ENCODE measurements around the gene FIZ1. TPM values are rescaled to one million over a fixed set of nuclear protein-coding genes. Genes with fewer than 3 reads are reported as not detected.

The FIZ1 gene
- total RNA-seq, 1 experiment from 2014 or later, result 21.5 TPM

- Histone ChIP-seq H2BK20ac (ENCODE audit: low read depth, low read length, poor library complexity, severe bottlenecking) (no peak within 1 kb of the TSS), H3K4me1 (ENCODE audit: insufficient read depth, low read length) (no peaks in the 10 kb centered on the region), H2BK12ac (ENCODE audit: insufficient read length, low read depth, low read length) (no peak within 1 kb of the TSS), H3K23ac (ENCODE audit: insufficient read length, low read depth, low read length) (no peak within 1 kb of the TSS), H3K79me2 (ENCODE audit: insufficient read depth, low read length) (peaks cover 7% of the 10 kb centered on the region; the same call in 1 of the 2 replicates), H2BK120ac (ENCODE audit: low read depth, low read length, poor library complexity, severe bottlenecking) (no peak within 1 kb of the TSS), H3K79me1 (ENCODE audit: insufficient read depth, low read depth, low read length, poor library complexity, severe bottlenecking) (peaks cover 3% of the 10 kb centered on the region), H3K9ac (ENCODE audit: extremely low read depth, insufficient read length, low read length) (peak within 1 kb of the TSS; percentile 63), H4K5ac (ENCODE audit: insufficient read length, low read depth, low read length) (no peak within 1 kb of the TSS), H4K8ac (replicated peaks; ENCODE audit: insufficient read length, low read depth, low read length) (no peak within 1 kb of the TSS), H2BK5ac (ENCODE audit: insufficient read length, low read length) (no peak within 1 kb of the TSS), H4K20me1 (ENCODE audit: control insufficient read depth, insufficient read depth, insufficient read length) (peaks cover 5% of the 10 kb centered on the region), H3K4ac (ENCODE audit: low read depth, low read length) (no peak within 1 kb of the TSS), H3K27me3 (ENCODE audit: insufficient read depth, low read length) (no peaks in the 10 kb centered on the region), H4K91ac (ENCODE audit: insufficient read length, low read depth, low read length) (no peak within 1 kb of the TSS), H3K27ac (ENCODE audit: insufficient read length, low read depth, low read length) (no peak within 1 kb of the TSS), H3K4me2 (ENCODE audit: insufficient read depth, insufficient read length, low read length) (peak within 1 kb of the TSS; percentile 91), H3T11ph (ENCODE audit: low read length) (no peak within 1 kb of the TSS), H3K14ac (ENCODE audit: insufficient read depth, low read length) (peak within 1 kb of the TSS; percentile 97), H2BK15ac (ENCODE audit: low read depth, low read length) (no peak within 1 kb of the TSS; the same call in 1 of the 2 replicates), H3K23me2 (ENCODE audit: insufficient read length, low read depth, low read length, poor library complexity, severe bottlenecking) (peaks cover 25% of the 10 kb centered on the region), H3K56ac (ENCODE audit: insufficient read length, low read depth, low read length) (no peak within 1 kb of the TSS), H3K9me3 (ENCODE audit: control insufficient read depth, low read depth, low read length) (no peaks in the 10 kb centered on the region), H3K18ac (ENCODE audit: insufficient read length, low read depth, low read length) (peak within 1 kb of the TSS; percentile 96), H2AFZ (ENCODE audit: low read length) (no peak within 1 kb of the TSS), H2AK5ac (ENCODE audit: insufficient read length, low read length) (no peak within 1 kb of the TSS)
- peak; percentile 86 for DNase-seq
- H3K27me3 Mint-ChIP-seq (ENCODE audit: low read depth), result peaks cover 1% of the 10 kb centered on the region; the same call in 1 of the 2 replicates
- H3K9me3 Mint-ChIP-seq, result peaks cover 0 to 3% of the 10 kb centered on the region in 2 experiments; a peak in 3 of 5 replicates
- peak within 1 kb of the TSS; percentile 76 to 89 for H3K4me3 Mint-ChIP-seq
- peak within 1 kb of the TSS; percentile 85 to 97 (median 90); a peak in 6 of 7 replicates for H3K27ac Mint-ChIP-seq
- peaks cover 19 to 33% of the 10 kb centered on the region in 2 experiments for H3K4me1 Mint-ChIP-seq
- WGBS (ENCODE audit: extremely low coverage, insufficient read length, low lambda C conversion rate), result no CpG with 5 or more reads among the region's 87 CpGs
- peaks cover 21 to 57% (median 46%) of the 10 kb centered on the region in 3 experiments for H3K36me3 Mint-ChIP-seq (ENCODE audit: insufficient read depth in 1 of 3, low read depth in 3 of 3)
- TF ChIP-seq, protein P1, sequence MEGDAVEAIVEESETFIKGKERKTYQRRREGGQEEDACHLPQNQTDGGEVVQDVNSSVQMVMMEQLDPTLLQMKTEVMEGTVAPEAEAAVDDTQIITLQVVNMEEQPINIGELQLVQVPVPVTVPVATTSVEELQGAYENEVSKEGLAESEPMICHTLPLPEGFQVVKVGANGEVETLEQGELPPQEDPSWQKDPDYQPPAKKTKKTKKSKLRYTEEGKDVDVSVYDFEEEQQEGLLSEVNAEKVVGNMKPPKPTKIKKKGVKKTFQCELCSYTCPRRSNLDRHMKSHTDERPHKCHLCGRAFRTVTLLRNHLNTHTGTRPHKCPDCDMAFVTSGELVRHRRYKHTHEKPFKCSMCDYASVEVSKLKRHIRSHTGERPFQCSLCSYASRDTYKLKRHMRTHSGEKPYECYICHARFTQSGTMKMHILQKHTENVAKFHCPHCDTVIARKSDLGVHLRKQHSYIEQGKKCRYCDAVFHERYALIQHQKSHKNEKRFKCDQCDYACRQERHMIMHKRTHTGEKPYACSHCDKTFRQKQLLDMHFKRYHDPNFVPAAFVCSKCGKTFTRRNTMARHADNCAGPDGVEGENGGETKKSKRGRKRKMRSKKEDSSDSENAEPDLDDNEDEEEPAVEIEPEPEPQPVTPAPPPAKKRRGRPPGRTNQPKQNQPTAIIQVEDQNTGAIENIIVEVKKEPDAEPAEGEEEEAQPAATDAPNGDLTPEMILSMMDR (conservative IDR thresholded peaks at IDR 0.05), result no peak
Measured at GRCh38 chr19:55647732-55648584, 48.6 kb upstream of the FIZ1 start, which contains the start of gene CCDC106. CCDC106 (plus strand) TSS chr19:55648212; CDS start chr19:55649047, 835 bp downstream.
